HG02763 (cell line): Measurements from ENCODE around the gene TMUB1.
"Not testable (repeated sequence)": the region's sequence is repeated elsewhere in the genome, so short reads cannot be mapped to it uniquely, and the experiment has no call there.

Source experiments
- ATAC-seq: cut with Tn5 transposase; IDR thresholded peaks from one replicate; pipeline ENCODE4 v1.9.1; 2021; ENCODE audit warnings: mild to moderate bottlenecking, moderate library complexity; ENCODE audit not compliant: unreplicated experiment

Gene TMUB1

GRCh38 chr7:151057506-151057988 lies 25.7 kb downstream of the TMUB1 start, which contains the start of gene CDK5:
TSS of gene CDK5 (minus strand) at chr7:151057897. CDS start at chr7:151057848, 49 bp downstream.
- peak; percentile 2 for ATAC-seq

GRCh38 chr7:151056666-151057505 lies 26.4 kb downstream of the TMUB1 start:
- no peak for ATAC-seq

GRCh38 chr7:151056283-151056665 lies 27.0 kb downstream of the TMUB1 start:
- ATAC-seq = no peak

GRCh38 chr7:151053751-151054150 lies 29.5 kb downstream of the TMUB1 start:
- no peak for ATAC-seq

- ATAC-seq = no peak
Observed at GRCh38 chr7:151053096-151053495, 30.2 kb downstream of the TMUB1 start.

- no peak for ATAC-seq
Observed at GRCh38 chr7:151051108-151051507, 32.2 kb downstream of the TMUB1 start.

GRCh38 chr7:151048911-151049463 lies 34.3 kb downstream of the TMUB1 start:
- ATAC-seq = no peak

- ATAC-seq = no peak
Observed at GRCh38 chr7:151047976-151048815, 35.1 kb downstream of the TMUB1 start, which contains the start of gene ASIC3. TSS of gene ASIC3 (plus strand) at chr7:151048531. CDS start at chr7:151048886, 355 bp downstream.

GRCh38 chr7:151046603-151047573 lies 36.4 kb downstream of the TMUB1 start:
- ATAC-seq = no peak

GRCh38 chr7:151045967-151046366 lies 37.3 kb downstream of the TMUB1 start:
- ATAC-seq = no peak

GRCh38 chr7:151045262-151045661 lies 38.0 kb downstream of the TMUB1 start:
- no peak for ATAC-seq

- ATAC-seq = no peak
Observed at GRCh38 chr7:151043959-151044358, 39.3 kb downstream of the TMUB1 start.

GRCh38 chr7:151043449-151043848 lies 39.8 kb downstream of the TMUB1 start:
- ATAC-seq = not testable (repeated sequence)

GRCh38 chr7:151040616-151041375 lies 42.5 kb downstream of the TMUB1 start:
- no peak for ATAC-seq

GRCh38 chr7:151039850-151040548 lies 43.3 kb downstream of the TMUB1 start:
- no peak for ATAC-seq

GRCh38 chr7:151038951-151039849 lies 44.1 kb downstream of the TMUB1 start:
- no peak for ATAC-seq

- ATAC-seq = no peak
Observed at GRCh38 chr7:151035902-151036301, 47.4 kb downstream of the TMUB1 start.
